ENCODE results near the gene JAKMIP2.

The JAKMIP2 gene

DNA sequence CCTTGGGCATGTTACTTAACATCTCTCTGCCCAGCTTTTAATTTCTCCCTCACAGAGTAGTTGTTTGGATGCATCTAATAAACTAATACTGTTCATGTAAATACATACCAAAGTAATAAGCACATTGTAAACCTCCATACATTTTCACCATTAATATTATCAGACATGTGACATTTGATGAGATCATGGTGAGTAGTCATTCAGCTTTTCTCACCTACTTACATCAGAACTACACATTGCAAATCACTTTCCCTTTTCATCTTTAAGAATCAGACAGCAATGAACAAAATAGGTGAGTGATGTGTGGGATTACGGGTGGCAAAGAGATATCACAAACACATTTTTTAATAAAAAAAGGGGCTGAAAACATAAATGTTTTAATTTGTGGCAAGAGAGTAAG lies 89.3 kb downstream of the JAKMIP2 start:
- Histone ChIP-seq H3K36me3 (ENCODE audit: control insufficient read depth in 2 of 2, insufficient read depth in 1 of 2, low read length in 2 of 2) (no peaks in the 10 kb centered on the region), H3K27ac (ENCODE audit: extremely low read depth, low read depth, low read length) (no peak overlapping the region), H3K4me1 (ENCODE audit: control insufficient read depth, insufficient read depth, low read length) (no peaks in the 10 kb centered on the region), H3K9me3 (ENCODE audit: control insufficient read depth, insufficient read depth, low read depth, low read length) (no peaks in the 10 kb centered on the region), H3K4me3 (ENCODE audit: low read depth, low read length) (no peak overlapping the region)
- ChIA-PET POLR2A (interaction anchor here (0.9 kb wide), 1 partner anchor 90 kb away, joined by 3 read pairs; the partner anchor contains the start of gene JAKMIP2), CTCF (interaction anchor here (0.5 to 1.4 kb wide), 3 partner anchors 13 to 787 kb away, joined by 3 to 4 read pairs (median 4); no protein-coding TSS in a partner anchor)
- TF ChIP-seq RBAK (tag by site-specific recombination; IDR thresholded peaks at IDR 0.05), result no peak
- no peak for TF ChIP-seq ZBTB8A (tag by site-specific recombination; IDR thresholded peaks at IDR 0.05)
- TF ChIP-seq GLIS1 (tag by site-specific recombination; IDR thresholded peaks at IDR 0.05), result no peak
- TF ChIP-seq PBX3 (CRISPR knock-in tag; IDR thresholded peaks at IDR 0.05), result no peak
- no peak for TF ChIP-seq ZNF140 (tag by site-specific recombination; IDR thresholded peaks at IDR 0.05)
- TF ChIP-seq ZSCAN23 (tag by site-specific recombination; IDR thresholded peaks at IDR 0.05), result no peak
- 0 out of 2 replicates have a peak, but pooled peaks have one; percentile 17 for TF ChIP-seq ZNF366 (tag by site-specific recombination; conservative IDR thresholded peaks at IDR 0.05)

- Histone ChIP-seq H3K36me3 (ENCODE audit: control insufficient read depth in 2 of 2, insufficient read depth in 1 of 2, low read length in 2 of 2) (no peaks in the 10 kb centered on the region), H3K27ac (ENCODE audit: extremely low read depth, low read depth, low read length) (no peak overlapping the region), H3K9me3 (ENCODE audit: control insufficient read depth, insufficient read depth, low read depth, low read length) (no peaks in the 10 kb centered on the region), H3K4me1 (ENCODE audit: control insufficient read depth, insufficient read depth, low read length) (no peaks in the 10 kb centered on the region), H3K4me3 (ENCODE audit: low read depth, low read length) (no peak overlapping the region)
- ChIA-PET CTCF (interaction anchor here (0.9 to 1.4 kb wide), 6 partner anchors 12 to 156 kb away, joined by 3 to 11 read pairs (median 3); no protein-coding TSS in a partner anchor), POLR2A (no interaction called here)
- no peak for TF ChIP-seq ZNF335 (tag by site-specific recombination; conservative IDR thresholded peaks at IDR 0.05)
- TF ChIP-seq GLI2 (tag by site-specific recombination; IDR thresholded peaks at IDR 0.05; ENCODE audit: borderline replicate concordance, low read depth), result no peak
- no peak for TF ChIP-seq ZBTB20 (tag by site-specific recombination; IDR thresholded peaks at IDR 0.05)
- no peak for TF ChIP-seq ZNF26 (tag by site-specific recombination; IDR thresholded peaks at IDR 0.05)
- no peak for TF ChIP-seq ZNF10 (tag by site-specific recombination; IDR thresholded peaks at IDR 0.05)
- TF ChIP-seq ZNF544 (tag by site-specific recombination; IDR thresholded peaks at IDR 0.05), result no peak
- TF ChIP-seq TSHZ1 (tag by site-specific recombination; IDR thresholded peaks at IDR 0.05; ENCODE audit: borderline replicate concordance), result no peak
- no peak for TF ChIP-seq PRDM4 (tag by site-specific recombination; IDR thresholded peaks at IDR 0.05)
- no peak for TF ChIP-seq ZNF426 (tag by site-specific recombination; IDR thresholded peaks at IDR 0.05)
- TF ChIP-seq ZSCAN4 (tag by site-specific recombination; IDR thresholded peaks at IDR 0.05), result no peak
- TF ChIP-seq ZFP41 (tag by site-specific recombination; IDR thresholded peaks at IDR 0.05; ENCODE audit: borderline replicate concordance), result no peak
- TF ChIP-seq ZNF391 (tag by site-specific recombination; IDR thresholded peaks at IDR 0.05; ENCODE audit: borderline replicate concordance, low read depth), result no peak
- TF ChIP-seq ZFP3 (tag by site-specific recombination; IDR thresholded peaks at IDR 0.05; ENCODE audit: low read depth), result no peak
- TF ChIP-seq KLF10 (tag by site-specific recombination; IDR thresholded peaks at IDR 0.05), result no peak
Measured at GRCh38 chr5:147691130-147691529, 91.4 kb downstream of the JAKMIP2 start.
